Adrenal gland (tissue), 12 donors: ENCODE data around the gene SEMA4G. TPM values are rescaled to one million over a fixed set of nuclear protein-coding genes. Genes with fewer than 3 reads are reported as not detected.
A peak's percentile ranks its signal among the peaks of the same experiment; 100 is the strongest.

Experiments used
- DNase-seq, 7 donors: peaks; one replicate each; pipeline ENCODE4 v3.0.0-alpha.2; 2019 to 2020
- H3K27ac ChIP-seq, 5 donors: fragments of 200-600 bp; sonication (generic) in 4 of 5; 1 replicate in 3 of 5; 2 replicates in 2 of 5; pipeline versions ENCODE4 v1.5.1 to v1.8.0; 2016 to 2020; ENCODE audit warnings: mild to moderate bottlenecking in 1 of 5
- H3K27me3 ChIP-seq: fragments of 200-600 bp; 2 replicates; pipeline ENCODE4 v1.8.0; 2021
- H3K36me3 ChIP-seq, 2 donors: fragments of 200-600 bp; replicated peaks in 1 of 2; 1 replicate in 1 of 2; 2 replicates in 1 of 2; pipeline versions ENCODE4 v1.5.1 to v1.8.0; 2018 to 2022
- H3K4me1 ChIP-seq, 2 donors: fragments of 200-600 bp; replicated peaks in 1 of 2; 1 replicate in 1 of 2; 2 replicates in 1 of 2; pipeline versions ENCODE4 v1.5.1 to v1.8.0; 2018 to 2021
- H3K4me3 ChIP-seq, 4 donors: fragments of 200-600 bp; sonication (generic) in 3 of 4; one replicate each; pipeline ENCODE4 v1.5.1; 2016 to 2018
- H3K9me3 ChIP-seq, 3 donors: fragments of 200-600 bp; sonication (generic) in 1 of 3; replicated peaks in 1 of 3; 1 replicate in 2 of 3; 2 replicates in 1 of 3; pipeline versions ENCODE4 v1.5.1 to v1.8.0; 2016 to 2021
- CTCF ChIP-seq, 6 experiments: fragments of 450-650 bp in 4 of 6; fragments of 200-600 bp in 2 of 6; sonication (generic) in 1 of 6; IDR thresholded peaks; 1 replicate in 5 of 6; 2 replicates in 1 of 6; pipeline versions ENCODE4 v1.5.1 to v1.8.0; 2016 to 2021; ENCODE audit warnings: antibody characterized with exemption in 6 of 6, mild to moderate bottlenecking in 2 of 6, moderate library complexity in 1 of 6
- POLR2A ChIP-seq, 2 donors: fragments of 450-650 bp; IDR thresholded peaks; one replicate each; pipeline ENCODE4 v1.6.1; 2017; ENCODE audit warnings: antibody characterized with exemption in 2 of 2, mild to moderate bottlenecking in 2 of 2, moderate library complexity in 1 of 2
- WGBS, 4 donors: extraction: QIAGEN DNeasy Blood & Tissue Kit in 2 of 4; methylation state at CpG; one replicate each; pipeline versions ENCODE4 v1.1.5 to v1.1.7; 2013 to 2017; 5-methylcytosine and 5-hydroxymethylcytosine counted together
- intact Hi-C, 2 donors: fragments of 100-400 bp; cut with DNase I; formaldehyde crosslinking; loops; one replicate each; pipeline versions ENCODE4 v1.14.1 to v1.15.0; 2022 to 2023
- polyA plus RNA-seq, 3 donors: library from polyadenylated mRNA; stranded (reverse); fragments of 200-250 nt in 2 of 3; fragments of 350-450 nt in 1 of 3; fragmentation: Illumina TruSeq in 1 of 3; extraction: RNeasy Lipid Tissue Mini Kit (QIAGEN cat#74804) in 1 of 3; gene quantifications; one replicate each; pipeline ENCODE4 v1.2.3, GENCODE V29; 2013 to 2014
- total RNA-seq, 9 donors: library from RNA; depleted of rRNA in 4 of 9; stranded (reverse); fragments of >200 nt in 4 of 9; fragments of 120-200 nt in 1 of 9; fragmentation: NEBNext Ultra II Directional in 1 of 9; extraction: Animal tissue kit (Norgen Biotek cat#: 25700) in 1 of 9; gene quantifications; one replicate each; pipeline versions ENCODE4 v1.1.0 to v1.2.4, GENCODE V29; 2013 to 2023
- donor health status: healthy with polysubstance abuse.
- donor health status: Bipolar disorder and iron deficiency.
- donor health status: DM: yes; HTN: yes; CAD: no.
- donor health status: DM: no; HTN: no; CAD: no.
- donor health status: DM: no; HTN: no; CAD: no.
- donor health status: DM: yes; HTN: yes; CAD: no.

The SEMA4G gene
- total and polyA plus RNA-seq, 12 donors: 6.0 to 21.5 (median 14.0) TPM

DNA sequence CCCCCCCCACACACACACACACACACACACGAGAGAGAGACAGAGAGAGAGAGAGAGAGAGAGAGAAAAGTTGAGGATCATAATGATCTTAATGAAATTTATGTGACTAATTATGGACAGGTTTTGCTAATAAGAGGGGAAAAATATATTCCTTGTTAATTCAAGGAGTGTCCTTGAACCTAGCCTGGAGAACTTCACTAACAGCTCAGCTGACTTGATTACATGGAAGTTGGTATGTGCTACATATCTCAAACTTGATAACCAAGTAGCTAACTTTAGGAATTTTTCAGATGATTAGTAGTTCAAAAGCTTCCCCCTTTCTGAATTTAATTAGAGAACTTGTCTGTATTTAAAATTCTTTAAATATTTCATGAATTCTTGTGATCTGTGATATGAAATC, 41.3 kb upstream of the SEMA4G start:
- peaks cover 0 to 11% of the 10 kb centered on the region in 2 donors for H3K4me1 ChIP-seq
- intact Hi-C loops: no loop called here
- TF ChIP-seq CTCF (IDR thresholded peaks at IDR 0.05): no peak
- no peaks in the 10 kb centered on the region for H3K9me3 ChIP-seq
- 0 to 59% (median 22%) methylated on average over 1 of the region's 1 CpG; no CpG with 5 or more reads in 1 of the 4 donors for WGBS, 4 donors
- no peak overlapping the region for H3K4me3 ChIP-seq
- H3K27me3 ChIP-seq: no peaks in the 10 kb centered on the region
- DNase-seq: no peak
- peaks cover 0 to 85% of the 10 kb centered on the region in 2 donors for H3K36me3 ChIP-seq
- no peak overlapping the region for H3K27ac ChIP-seq

- peak in 2 of 7 donors; percentile 30 to 48 for DNase-seq
- peaks cover 0 to 4% of the 10 kb centered on the region in 2 donors for H3K4me1 ChIP-seq
- H3K4me3 ChIP-seq: no peak overlapping the region
- intact Hi-C loops: loop anchor here in 1 of 2 donors (10.0 kb wide), 1 partner anchor 884 kb away; the partner anchor contains the start of gene OGA
- peak overlapping the region in 1 of 5 donors; percentile 13 for H3K27ac ChIP-seq
- peaks cover 0 to 84% of the 10 kb centered on the region in 2 donors for H3K36me3 ChIP-seq
- H3K9me3 ChIP-seq: no peaks in the 10 kb centered on the region
- TF ChIP-seq CTCF (IDR thresholded peaks at IDR 0.05) (peak in 3 of 6 experiments; percentile 7 to 15 (median 8)), POLR2A (IDR thresholded peaks at IDR 0.05) (no peak)
- H3K27me3 ChIP-seq: no peaks in the 10 kb centered on the region
Measured at GRCh38 chr10:100930368-100930767, 38.9 kb upstream of the SEMA4G start.

DNA sequence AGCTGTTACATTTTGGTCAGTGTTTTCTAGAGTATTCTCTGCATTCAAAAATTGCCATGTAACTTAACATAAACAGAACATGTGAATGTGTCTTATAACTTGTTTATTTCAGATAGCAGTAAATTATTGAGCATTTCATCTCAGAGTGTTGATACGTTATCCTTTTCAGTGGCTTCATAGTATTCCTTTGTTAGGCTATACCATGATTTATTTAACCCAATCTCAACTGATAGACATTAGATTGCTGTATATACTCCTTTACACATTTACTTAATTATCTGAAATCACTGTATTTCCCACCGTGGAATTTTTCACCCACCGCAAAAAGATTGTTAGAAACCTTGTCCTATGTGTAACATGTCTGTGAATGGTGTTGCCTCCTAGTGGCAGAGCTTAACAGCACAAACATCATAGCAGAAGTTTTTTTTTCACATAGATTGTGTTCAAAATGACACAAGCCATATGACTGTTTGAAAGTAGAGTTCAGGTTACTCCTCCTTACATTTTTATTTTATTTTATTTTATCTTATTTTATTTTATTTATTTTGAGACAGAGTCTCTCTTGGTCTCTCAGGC, 35.1 kb upstream of the SEMA4G start:
- Histone ChIP-seq H3K27me3 (no peaks in the 10 kb centered on the region), H3K9me3 (no peaks in the 10 kb centered on the region), H3K36me3 (peaks cover 0 to 99% of the 10 kb centered on the region in 2 donors), H3K4me3 (no peak overlapping the region), H3K27ac (no peak overlapping the region), H3K4me1 (no peaks in the 10 kb centered on the region)
- TF ChIP-seq CTCF (IDR thresholded peaks at IDR 0.05): peak; percentile 9 to 37 (median 34)
- TF ChIP-seq POLR2A (IDR thresholded peaks at IDR 0.05): no peak
- intact Hi-C loops: loop anchor here in 1 of 2 donors (10.0 kb wide), 1 partner anchor 881 kb away; the partner anchor contains the start of gene OGA
- WGBS, 4 donors: 86 to 98% (median 93%) methylated on average over 3 of the region's 3 CpGs
- no peak for DNase-seq

DNA sequence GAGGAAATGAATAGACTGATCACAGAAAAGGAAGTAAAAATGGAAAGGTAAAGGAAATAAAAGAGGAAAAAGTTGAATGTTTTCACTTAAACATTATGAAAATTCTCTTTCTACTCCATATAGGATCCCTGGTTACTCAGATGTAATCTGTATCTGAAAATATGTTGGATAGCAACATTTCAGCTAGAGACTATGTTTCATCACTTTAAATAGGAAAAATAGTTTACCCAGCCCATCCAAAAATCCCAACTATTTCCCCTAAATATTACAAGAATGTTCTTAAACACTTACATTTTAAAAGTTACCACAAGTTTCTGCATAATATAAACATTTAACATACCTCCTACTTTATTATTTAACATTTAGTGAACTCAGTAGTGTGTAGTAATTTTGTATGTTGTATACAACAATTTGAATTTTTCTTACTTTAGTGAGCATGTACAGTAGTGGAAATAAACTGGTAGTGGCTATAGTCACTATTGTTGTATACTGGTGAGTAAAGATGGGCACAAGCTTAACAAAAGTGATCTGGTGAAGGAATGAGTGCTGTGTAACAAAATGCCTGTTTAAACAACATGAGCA, 29.4 kb upstream of the SEMA4G start:
- intact Hi-C loops: loop anchor here in 1 of 2 donors (10.0 kb wide), 2 partner anchors 855 to 875 kb away; partner anchors contain the start of gene OGA
- H3K4me3 ChIP-seq: no peak overlapping the region
- H3K9me3 ChIP-seq: no peaks in the 10 kb centered on the region
- H3K4me1 ChIP-seq: no peaks in the 10 kb centered on the region
- peaks cover 0 to 96% of the 10 kb centered on the region in 2 donors for H3K36me3 ChIP-seq
- H3K27ac ChIP-seq: no peak overlapping the region
- DNase-seq: no peak
- TF ChIP-seq CTCF (IDR thresholded peaks at IDR 0.05) (no peak), POLR2A (IDR thresholded peaks at IDR 0.05) (no peak)
- H3K27me3 ChIP-seq: no peaks in the 10 kb centered on the region
